Fibroblast of villous mesenchyme (primary cell): ENCODE results near the gene PDK2. TPM values are rescaled to one million over a fixed set of nuclear protein-coding genes. Genes with fewer than 3 reads are reported as not detected.

Experiments used
- DNase-seq: peaks from one replicate; pipeline ENCODE4 v3.0.0-alpha.2; 2010; ENCODE audit warnings: low read depth
- H3K4me3 ChIP-seq: 2 replicates; pipeline ENCODE4 v1.5.1; 2011; ENCODE audit warnings: low read depth, mild to moderate bottlenecking, low read length
- total RNA-seq: library from RNA; depleted of rRNA; stranded (reverse); fragments of >200 nt; gene quantifications from 2 replicates; pipeline ENCODE4 v1.2.3, GENCODE V29; 2012
- TF ChIP-seq, protein P1 (sequence below): IDR thresholded peaks from 2 replicates; pipeline ENCODE4 v1.5.1; 2012; ENCODE audit warnings: low read depth, mild to moderate bottlenecking, low read length; ENCODE audit not compliant: insufficient read depth

The PDK2 gene
- total RNA-seq, 1 donor: 20.3 TPM

DNA sequence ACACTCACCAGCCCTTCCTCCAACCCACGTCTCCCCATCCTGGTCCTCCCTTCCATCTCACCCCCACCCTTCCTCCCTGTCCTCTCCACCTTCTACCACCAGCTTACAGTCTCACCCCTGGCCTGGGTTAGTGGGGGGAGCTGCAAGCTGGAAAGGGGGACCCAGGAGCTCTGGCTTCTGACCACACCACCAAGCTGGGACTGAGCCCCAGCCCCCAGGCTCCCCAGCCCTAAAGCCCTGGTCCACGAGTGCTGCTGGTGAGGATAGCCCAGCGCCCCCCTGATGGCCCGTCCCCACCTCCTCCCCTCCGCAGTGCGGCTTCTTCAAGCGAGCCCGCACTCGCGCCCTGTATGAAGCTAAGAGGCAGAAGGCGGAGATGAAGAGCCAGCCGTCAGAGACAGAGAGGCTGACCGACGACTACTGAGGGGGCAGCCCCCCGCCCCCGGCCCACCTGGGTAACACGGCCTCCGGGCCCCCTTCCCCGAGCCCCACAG is 7.2 kb upstream of the PDK2 start:
- TF ChIP-seq, protein P1, sequence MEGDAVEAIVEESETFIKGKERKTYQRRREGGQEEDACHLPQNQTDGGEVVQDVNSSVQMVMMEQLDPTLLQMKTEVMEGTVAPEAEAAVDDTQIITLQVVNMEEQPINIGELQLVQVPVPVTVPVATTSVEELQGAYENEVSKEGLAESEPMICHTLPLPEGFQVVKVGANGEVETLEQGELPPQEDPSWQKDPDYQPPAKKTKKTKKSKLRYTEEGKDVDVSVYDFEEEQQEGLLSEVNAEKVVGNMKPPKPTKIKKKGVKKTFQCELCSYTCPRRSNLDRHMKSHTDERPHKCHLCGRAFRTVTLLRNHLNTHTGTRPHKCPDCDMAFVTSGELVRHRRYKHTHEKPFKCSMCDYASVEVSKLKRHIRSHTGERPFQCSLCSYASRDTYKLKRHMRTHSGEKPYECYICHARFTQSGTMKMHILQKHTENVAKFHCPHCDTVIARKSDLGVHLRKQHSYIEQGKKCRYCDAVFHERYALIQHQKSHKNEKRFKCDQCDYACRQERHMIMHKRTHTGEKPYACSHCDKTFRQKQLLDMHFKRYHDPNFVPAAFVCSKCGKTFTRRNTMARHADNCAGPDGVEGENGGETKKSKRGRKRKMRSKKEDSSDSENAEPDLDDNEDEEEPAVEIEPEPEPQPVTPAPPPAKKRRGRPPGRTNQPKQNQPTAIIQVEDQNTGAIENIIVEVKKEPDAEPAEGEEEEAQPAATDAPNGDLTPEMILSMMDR: no peak
- DNase-seq: no peak

DNA sequence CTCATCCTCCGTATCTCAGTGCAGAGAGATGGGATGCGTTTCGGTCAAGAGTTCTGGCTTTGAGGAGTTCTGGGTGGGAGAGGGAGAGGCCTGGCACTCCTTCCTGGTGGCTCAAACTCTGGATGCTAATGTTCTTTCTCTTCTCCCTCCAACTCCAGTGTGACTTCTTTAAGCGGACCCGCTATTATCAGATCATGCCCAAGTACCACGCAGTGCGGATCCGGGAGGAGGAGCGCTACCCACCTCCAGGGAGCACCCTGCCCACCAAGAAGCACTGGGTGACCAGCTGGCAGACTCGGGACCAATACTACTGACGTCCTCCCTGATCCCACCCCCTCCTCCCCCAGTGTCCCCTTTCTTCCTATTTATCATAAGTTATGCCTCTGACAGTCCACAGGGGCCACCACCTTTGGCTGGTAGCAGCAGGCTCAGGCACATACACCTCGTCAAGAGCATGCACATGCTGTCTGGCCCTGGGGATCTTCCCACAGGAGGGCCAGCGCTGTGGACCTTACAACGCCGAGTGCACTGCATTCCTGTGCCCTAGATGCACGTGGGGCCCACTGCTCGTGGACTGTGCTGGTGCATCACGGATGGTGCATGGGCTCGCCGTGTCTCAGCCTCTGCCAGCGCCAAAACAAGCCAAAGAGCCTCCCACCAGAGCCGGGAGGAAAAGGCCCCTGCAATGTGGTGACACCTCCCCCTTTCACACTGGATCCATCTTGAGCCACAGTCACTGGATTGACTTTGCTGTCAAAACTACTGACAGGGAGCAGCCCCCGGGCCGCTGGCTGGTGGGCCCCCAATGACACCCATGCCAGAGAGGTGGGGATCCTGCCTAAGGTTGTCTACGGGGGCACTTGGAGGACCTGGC is 6.0 kb upstream of the PDK2 start:
- DNase-seq: no peak
- H3K4me3 ChIP-seq: no peak overlapping the region
- TF ChIP-seq, protein P1: no peak

More for the DNA sequence above, 7.2 kb upstream of the PDK2 start:
- no peak overlapping the region for H3K4me3 ChIP-seq

DNA sequence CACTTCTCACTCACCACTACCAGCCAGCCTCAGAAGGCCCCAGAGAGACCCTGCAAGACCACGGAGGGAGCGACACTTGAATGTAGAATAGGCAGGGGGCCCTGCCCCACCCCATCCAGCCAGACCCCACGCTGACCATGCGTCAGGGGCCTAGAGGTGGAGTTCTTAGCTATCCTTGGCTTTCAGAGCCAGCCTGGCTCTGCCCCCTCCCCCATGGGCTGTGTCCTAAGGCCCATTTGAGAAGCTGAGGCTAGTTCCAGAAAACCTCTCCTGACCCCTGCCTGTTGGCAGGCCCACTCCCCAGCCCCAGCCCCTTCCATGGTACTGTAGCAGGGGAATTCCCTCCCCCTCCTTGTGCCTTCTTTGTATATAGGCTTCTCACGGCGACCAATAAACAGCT is 5.1 kb upstream of the PDK2 start:
- no peak overlapping the region for H3K4me3 ChIP-seq
- DNase-seq: no peak
- TF ChIP-seq, protein P1: no peak

DNA sequence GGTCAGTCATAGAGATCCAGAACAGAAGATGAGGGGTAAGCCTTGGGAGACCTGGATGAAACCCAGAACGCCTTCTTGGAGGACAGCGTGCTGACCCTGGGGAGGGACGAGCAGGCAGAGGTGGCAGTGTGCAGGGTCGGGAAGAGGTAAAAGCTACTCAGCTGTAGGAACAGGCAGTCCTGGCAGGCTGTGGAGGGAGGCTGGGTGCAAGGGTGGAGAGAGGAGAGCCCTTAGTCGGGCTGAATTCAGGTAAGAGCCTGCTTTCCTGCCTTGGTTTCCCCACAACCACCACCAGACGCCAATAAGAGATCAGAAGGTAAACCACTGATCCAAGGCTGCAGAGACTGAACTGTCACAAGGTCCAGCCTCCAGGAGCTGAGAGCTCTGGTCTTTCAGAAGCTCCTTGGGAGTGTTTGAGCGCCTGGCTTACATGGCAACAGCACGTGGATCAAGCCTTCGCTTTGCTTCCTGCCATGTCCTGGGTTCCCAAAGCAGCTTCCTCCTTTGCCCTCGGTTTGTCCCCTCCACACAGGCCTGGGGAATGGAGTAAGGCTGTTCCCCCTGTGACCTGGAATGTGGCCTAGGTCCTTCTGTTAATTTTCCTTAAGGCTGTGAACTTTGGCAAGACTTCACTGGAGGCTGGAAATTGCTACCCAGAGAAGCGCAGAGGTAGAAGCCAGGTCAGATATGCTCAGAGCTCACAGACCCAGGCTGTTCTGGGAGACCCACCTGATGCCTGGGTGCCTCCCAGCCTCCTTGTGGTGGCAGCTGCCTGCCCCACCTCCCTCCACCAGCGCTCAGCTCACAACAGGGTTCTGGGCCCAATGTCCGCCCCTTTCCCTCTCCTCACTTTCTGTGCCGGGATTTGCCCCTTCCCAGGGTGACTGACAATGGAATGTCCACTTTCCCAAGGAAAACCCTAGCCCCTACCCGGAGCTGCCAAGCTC is 3.9 kb upstream of the PDK2 start:
- TF ChIP-seq, protein P1: no peak
- DNase-seq: no peak
- no peak overlapping the region for H3K4me3 ChIP-seq

- H3K4me3 ChIP-seq: no peak overlapping the region
- TF ChIP-seq, protein P1: no peak
- no peak for DNase-seq
These were observed 3.2 kb upstream of the PDK2 start for GRCh38 chr17:50091918-50092285.

GRCh38 chr17:50093246-50093645 is 1.9 kb upstream of the PDK2 start:
- no peak for DNase-seq

More at GRCh38 chr17:50093246-50093645, 1.9 kb upstream of the PDK2 start:
- TF ChIP-seq, protein P1: no peak
- no peak overlapping the region for H3K4me3 ChIP-seq
